Transverse colon (tissue), 4 donors: ENCODE results near the gene DNER. TPM values are rescaled to one million over a fixed set of nuclear protein-coding genes. Genes with fewer than 3 reads are reported as not detected.

Experiments used
- DNase-seq: peaks from one replicate; pipeline ENCODE4 v3.0.0-alpha.2; 2019
- H3K27ac ChIP-seq, 4 donors: fragments of 200-600 bp; sonication (generic); 2 replicates each; pipeline ENCODE4 v1.5.1; 2016 to 2018; ENCODE audit warnings: inconsistent platforms in 4 of 4
- H3K27me3 ChIP-seq: fragments of 200-600 bp; sonication (generic); 2 replicates; pipeline ENCODE4 v1.5.1; 2017; ENCODE audit warnings: inconsistent platforms
- H3K36me3 ChIP-seq, 4 donors: fragments of 200-600 bp; sonication (generic); 2 replicates each; pipeline ENCODE4 v1.5.1; 2017 to 2019; ENCODE audit warnings: inconsistent platforms in 4 of 4
- H3K4me1 ChIP-seq, 4 donors: fragments of 200-600 bp; sonication (generic); 2 replicates each; pipeline ENCODE4 v1.5.1; 2017 to 2020; ENCODE audit warnings: inconsistent platforms in 4 of 4
- H3K4me3 ChIP-seq, 4 donors: fragments of 200-600 bp; sonication (generic); 1 replicate in 1 of 4; 2 replicates in 3 of 4; pipeline versions ENCODE4 v1.5.1 to v1.6.1; 2017 to 2019; ENCODE audit warnings: inconsistent platforms in 4 of 4
- H3K9me3 ChIP-seq, 2 donors: fragments of 200-600 bp; sonication (generic); 2 replicates each; pipeline ENCODE4 v1.5.1; 2017 to 2019; ENCODE audit warnings: inconsistent platforms in 2 of 2
- CTCF ChIP-seq, 5 experiments: fragments of 200-600 bp in 3 of 5; fragments of 450-650 bp in 2 of 5; sonication (generic) in 3 of 5; IDR thresholded peaks; 1 replicate in 2 of 5; 2 replicates in 3 of 5; pipeline ENCODE4 v1.5.1; 2016 to 2017; ENCODE audit warnings: antibody characterized with exemption in 5 of 5, inconsistent platforms in 3 of 5, mild to moderate bottlenecking in 2 of 5, moderate library complexity in 1 of 5
- EP300 ChIP-seq: sonication (generic); formaldehyde crosslinking; IDR thresholded peaks from one replicate; pipeline ENCODE4 v1.6.1; 2017; ENCODE audit warnings: antibody characterized with exemption, low read depth
- POLR2A ChIP-seq: fragments of 450-650 bp; IDR thresholded peaks from one replicate; pipeline ENCODE4 v1.6.1; 2016; ENCODE audit warnings: antibody characterized with exemption, mild to moderate bottlenecking, moderate library complexity
- POLR2AphosphoS5 ChIP-seq, 3 donors: sonication (generic); formaldehyde crosslinking; IDR thresholded peaks; one replicate each; pipeline ENCODE4 v1.6.1; 2016; ENCODE audit warnings: antibody characterized with exemption in 3 of 3
- WGBS, 2 donors: methylation state at CpG; one replicate each; pipeline ENCODE4 v1.1.5; 2018; ENCODE audit warnings: low coverage in 1 of 2; 5-methylcytosine and 5-hydroxymethylcytosine counted together
- in situ Hi-C, 4 donors: fragments of 200-750 bp; cut with MboI; loops; one replicate each; pipeline versions ENCODE4 v1.15.0 to v1.15.1; 2017; ENCODE audit warnings: low sequenced_read_pairs in 3 of 4, low pct_ligation_motif_present in 1 of 4, low pct_unique_long_range_greater_than_20kb in 1 of 4
- intact Hi-C: fragments of 100-400 bp; cut with DNase I; formaldehyde crosslinking; loops from one replicate; pipeline ENCODE4 v1.15.1; 2023; ENCODE audit warnings: low total_unique reads
- total RNA-seq, 4 donors: library from RNA; depleted of rRNA; stranded (reverse); fragments of >200 nt; gene quantifications; one replicate each; pipeline ENCODE4 v1.1.0, GENCODE V29; 2016

DNER gene
- total RNA-seq, 4 donors from 2014 or later, result 1.9 to 4.9 (median 2.5) TPM

GRCh38 chr2:229486673-229487072 is 227.7 kb downstream of the DNER start:
- Histone ChIP-seq H3K36me3 (no peaks in the 10 kb centered on the region), H3K27ac (no peak overlapping the region), H3K4me1 (no peaks in the 10 kb centered on the region), H3K4me3 (no peak overlapping the region), H3K27me3 (no peaks in the 10 kb centered on the region), H3K9me3 (no peaks in the 10 kb centered on the region)
- in situ Hi-C loops (no loop called here), intact Hi-C loops (no loop called here)
- TF ChIP-seq CTCF (IDR thresholded peaks at IDR 0.05) (no peak), POLR2AphosphoS5 (IDR thresholded peaks at IDR 0.05) (no peak), EP300 (no peak), POLR2A (no peak)
- DNase-seq, result no peak
- WGBS, 2 donors, result 78 to 94% methylated on average over 2 to 3 of the region's 3 CpGs

- Histone ChIP-seq H3K4me1 (no peaks in the 10 kb centered on the region), H3K9me3 (no peaks in the 10 kb centered on the region), H3K27ac (no peak overlapping the region), H3K27me3 (no peaks in the 10 kb centered on the region), H3K4me3 (no peak overlapping the region), H3K36me3 (no peaks in the 10 kb centered on the region)
- DNase-seq, result no peak
- TF ChIP-seq CTCF (IDR thresholded peaks at IDR 0.05), result no peak
- no peak for TF ChIP-seq EP300
- TF ChIP-seq POLR2AphosphoS5 (IDR thresholded peaks at IDR 0.05), result no peak
- TF ChIP-seq POLR2A, result no peak
- intact Hi-C loops, result no loop called here
- in situ Hi-C loops, result no loop called here
- WGBS, 2 donors, result 34 to 48% methylated on average over 4 to 8 of the region's 8 CpGs
These were observed 228.5 kb downstream of the DNER start for GRCh38 chr2:229485857-229486256.

GRCh38 chr2:229477269-229477755 is 237.0 kb downstream of the DNER start:
- 58 to 63% methylated on average over 3 to 4 of the region's 4 CpGs for WGBS, 2 donors
- intact Hi-C loops, result no loop called here

GRCh38 chr2:229475778-229476177 is 238.6 kb downstream of the DNER start:
- H3K36me3 ChIP-seq, result no peaks in the 10 kb centered on the region
- no peak overlapping the region for H3K27ac ChIP-seq
- H3K9me3 ChIP-seq, result no peaks in the 10 kb centered on the region
- no peak overlapping the region for H3K4me3 ChIP-seq
- 40% methylated on average over 7 of the region's 7 CpGs; no CpG with 5 or more reads in 1 of the 2 donors for WGBS, 2 donors
- intact Hi-C loops (no loop called here), in situ Hi-C loops (no loop called here)
- peaks cover 0 to 8% (median 0%) of the 10 kb centered on the region in 4 donors for H3K4me1 ChIP-seq
- TF ChIP-seq POLR2AphosphoS5 (IDR thresholded peaks at IDR 0.05) (no peak), EP300 (no peak), POLR2A (no peak), CTCF (IDR thresholded peaks at IDR 0.05) (no peak)
- no peak for DNase-seq
- no peaks in the 10 kb centered on the region for H3K27me3 ChIP-seq

More at GRCh38 chr2:229477269-229477755, 237.0 kb downstream of the DNER start:
- TF ChIP-seq CTCF (IDR thresholded peaks at IDR 0.05), result no peak
- TF ChIP-seq POLR2AphosphoS5 (IDR thresholded peaks at IDR 0.05), result no peak
- no peak for TF ChIP-seq POLR2A
- no peak for TF ChIP-seq EP300
- no peaks in the 10 kb centered on the region for H3K27me3 ChIP-seq
- no peak overlapping the region for H3K4me3 ChIP-seq
- H3K4me1 ChIP-seq, result peaks cover 0 to 8% (median 0%) of the 10 kb centered on the region in 4 donors
- no peaks in the 10 kb centered on the region for H3K36me3 ChIP-seq
- H3K9me3 ChIP-seq, result no peaks in the 10 kb centered on the region
- no peak for DNase-seq
- H3K27ac ChIP-seq, result no peak overlapping the region
- in situ Hi-C loops, result no loop called here
